H9 (cell line): Measurements from ENCODE around the gene HUS1B. TPM values are rescaled to one million over a fixed set of nuclear protein-coding genes. Genes with fewer than 3 reads are reported as not detected.

Source experiments
- DNase-seq: peaks from one replicate; pipeline ENCODE4 v3.0.0-alpha.2; 2017
- H2AFZ ChIP-seq: one replicate; pipeline ENCODE4 v1.6.1; 2013; ENCODE audit warnings: mild to moderate bottlenecking, low read length, control low read depth, moderate library complexity
- H2AK5ac ChIP-seq: 2 replicates; pipeline ENCODE4 v1.6.1; 2013; ENCODE audit warnings: low read length, control low read depth, mixed read lengths; ENCODE audit not compliant: insufficient read length
- H2BK120ac ChIP-seq: one replicate; pipeline ENCODE4 v1.6.1; 2013; ENCODE audit warnings: low read depth, mild to moderate bottlenecking, low read length, control low read depth, inconsistent platforms; ENCODE audit not compliant: poor library complexity, severe bottlenecking
- H2BK12ac ChIP-seq: 2 replicates; pipeline ENCODE4 v1.6.1; 2013; ENCODE audit warnings: low read length, control low read depth, mixed read lengths, low read depth; ENCODE audit not compliant: insufficient read length
- H2BK15ac ChIP-seq: 2 replicates; pipeline ENCODE4 v1.6.1; 2013; ENCODE audit warnings: low read depth, low read length, control low read depth
- H2BK20ac ChIP-seq: one replicate; pipeline ENCODE4 v1.6.1; 2013; ENCODE audit warnings: low read depth, mild to moderate bottlenecking, low read length, control low read depth, inconsistent platforms; ENCODE audit not compliant: poor library complexity, severe bottlenecking
- H2BK5ac ChIP-seq: 2 replicates; pipeline ENCODE4 v1.6.1; 2013; ENCODE audit warnings: low read length, control low read depth, mixed read lengths; ENCODE audit not compliant: insufficient read length
- H3K14ac ChIP-seq: 2 replicates; pipeline ENCODE4 v1.6.1; 2013; ENCODE audit warnings: low read length, control low read depth; ENCODE audit not compliant: insufficient read depth
- H3K18ac ChIP-seq: 2 replicates; pipeline ENCODE4 v1.6.1; 2013; ENCODE audit warnings: low read depth, mild to moderate bottlenecking, mixed read lengths, low read length, control low read depth; ENCODE audit not compliant: insufficient read length
- H3K23ac ChIP-seq: 2 replicates; pipeline ENCODE4 v1.6.1; 2013; ENCODE audit warnings: low read length, control low read depth, mixed read lengths, low read depth; ENCODE audit not compliant: insufficient read length
- H3K23me2 ChIP-seq: 2 replicates; pipeline ENCODE4 v1.6.1; 2013; ENCODE audit warnings: low read depth, mild to moderate bottlenecking, mixed read lengths, low read length, control low read depth; ENCODE audit not compliant: insufficient read length, poor library complexity, severe bottlenecking
- H3K27ac ChIP-seq: 2 replicates; pipeline ENCODE4 v1.5.1; 2013; ENCODE audit warnings: low read length, control low read depth, mixed read lengths, low read depth; ENCODE audit not compliant: insufficient read length
- H3K27me3 ChIP-seq: 2 replicates; pipeline ENCODE4 v1.6.1; 2013; ENCODE audit warnings: low read length, control low read depth, inconsistent platforms; ENCODE audit not compliant: insufficient read depth
- H3K4ac ChIP-seq: 2 replicates; pipeline ENCODE4 v1.6.1; 2013; ENCODE audit warnings: low read depth, mild to moderate bottlenecking, control low read depth, inconsistent platforms, low read length, moderate library complexity
- H3K4me1 ChIP-seq: 2 replicates; pipeline ENCODE4 v1.6.1; 2013; ENCODE audit warnings: low read length, control low read depth, inconsistent platforms; ENCODE audit not compliant: insufficient read depth
- H3K4me2 ChIP-seq: 2 replicates; pipeline ENCODE4 v1.6.1; 2013; ENCODE audit warnings: low read length, control low read depth, mixed read lengths; ENCODE audit not compliant: insufficient read length, insufficient read depth
- H3K56ac ChIP-seq: 2 replicates; pipeline ENCODE4 v1.6.1; 2013; ENCODE audit warnings: low read depth, mild to moderate bottlenecking, mixed read lengths, low read length, control low read depth; ENCODE audit not compliant: insufficient read length
- H3K79me1 ChIP-seq: 2 replicates; pipeline ENCODE4 v1.6.1; 2013; ENCODE audit warnings: low read depth, mild to moderate bottlenecking, moderate library complexity, low read length, control low read depth, inconsistent platforms; ENCODE audit not compliant: insufficient read depth, poor library complexity, severe bottlenecking
- H3K79me2 ChIP-seq: 2 replicates; pipeline ENCODE4 v1.6.1; 2013; ENCODE audit warnings: low read length, control low read depth, inconsistent platforms; ENCODE audit not compliant: insufficient read depth
- H3K9ac ChIP-seq: 2 replicates; pipeline ENCODE4 v1.6.1; 2013; ENCODE audit warnings: low read length, control low read depth, mixed read lengths; ENCODE audit not compliant: insufficient read length; ENCODE audit errors: extremely low read depth
- H3K9me3 ChIP-seq: one replicate; pipeline ENCODE4 v1.6.1; 2013; ENCODE audit warnings: low read depth, low read length, inconsistent platforms; ENCODE audit not compliant: control insufficient read depth
- H3T11ph ChIP-seq: one replicate; pipeline ENCODE4 v1.6.1; 2013; ENCODE audit warnings: mild to moderate bottlenecking, low read length, control low read depth, inconsistent platforms
- H4K20me1 ChIP-seq: one replicate; pipeline ENCODE4 v1.6.1; 2013; ENCODE audit not compliant: control insufficient read depth, insufficient read length, insufficient read depth
- H4K5ac ChIP-seq: 2 replicates; pipeline ENCODE4 v1.6.1; 2013; ENCODE audit warnings: low read depth, mild to moderate bottlenecking, mixed read lengths, low read length, control low read depth; ENCODE audit not compliant: insufficient read length
- H4K8ac ChIP-seq: replicated peaks from 2 replicates; pipeline ENCODE4 v1.6.1; 2013; ENCODE audit warnings: low read length, control low read depth, mixed read lengths, low read depth; ENCODE audit not compliant: insufficient read length
- H4K91ac ChIP-seq: 2 replicates; pipeline ENCODE4 v1.6.1; 2013; ENCODE audit warnings: low read depth, mild to moderate bottlenecking, moderate library complexity, mixed read lengths, low read length, control low read depth; ENCODE audit not compliant: insufficient read length
- H3K27ac Mint-ChIP-seq, 3 experiments: 2 replicates in 2 of 3; 3 replicates in 1 of 3; pipeline ENCODE4 v1.8.0; 2020 to 2021; ENCODE audit warnings: mixed read lengths in 3 of 3, mild to moderate bottlenecking in 1 of 3, moderate library complexity in 1 of 3
- H3K27me3 Mint-ChIP-seq: 2 replicates; pipeline ENCODE4 v1.8.0; 2021; ENCODE audit warnings: low read depth, mild to moderate bottlenecking, moderate library complexity, mixed read lengths
- H3K36me3 Mint-ChIP-seq, 3 experiments: 2 replicates in 2 of 3; 3 replicates in 1 of 3; pipeline ENCODE4 v1.8.0; 2020 to 2021; ENCODE audit warnings: low read depth in 3 of 3, mixed read lengths in 3 of 3; ENCODE audit not compliant: insufficient read depth in 1 of 3
- H3K4me1 Mint-ChIP-seq, 2 experiments: 2 replicates each; pipeline ENCODE4 v1.8.0; 2020; ENCODE audit warnings: mixed read lengths in 2 of 2
- H3K4me3 Mint-ChIP-seq, 2 experiments: 2 replicates in 1 of 2; 3 replicates in 1 of 2; pipeline ENCODE4 v1.8.0; 2020 to 2021; ENCODE audit warnings: mild to moderate bottlenecking in 2 of 2, mixed read lengths in 2 of 2, moderate library complexity in 1 of 2
- H3K9me3 Mint-ChIP-seq, 2 experiments: 2 replicates in 1 of 2; 3 replicates in 1 of 2; pipeline ENCODE4 v1.8.0; 2020; ENCODE audit warnings: mild to moderate bottlenecking in 2 of 2, mixed read lengths in 2 of 2, moderate library complexity in 1 of 2
- WGBS: extraction: QIAGEN DNeasy Blood & Tissue Kit; methylation state at CpG from one replicate; pipeline ENCODE4 v1.1.7; 2013; ENCODE audit warnings: missing lambda C conversion rate, low lambda C conversion rate, mixed read lengths; ENCODE audit not compliant: insufficient read length; ENCODE audit errors: extremely low coverage; 5-methylcytosine and 5-hydroxymethylcytosine counted together
- total RNA-seq: library from RNA; stranded (reverse); gene quantifications from 2 replicates; pipeline ENCODE4 v1.2.1, GENCODE V29; 2021
- TF ChIP-seq, protein P1 (sequence below): fragments of 200-600 bp; sonication (generic); conservative IDR thresholded peaks from 3 replicates; pipeline ENCODE4 v1.8.0; 2021; ENCODE audit warnings: antibody characterized with exemption, mild to moderate bottlenecking

Gene HUS1B
- total RNA-seq, 1 experiment from 2014 or later = 0.96 TPM

DNA sequence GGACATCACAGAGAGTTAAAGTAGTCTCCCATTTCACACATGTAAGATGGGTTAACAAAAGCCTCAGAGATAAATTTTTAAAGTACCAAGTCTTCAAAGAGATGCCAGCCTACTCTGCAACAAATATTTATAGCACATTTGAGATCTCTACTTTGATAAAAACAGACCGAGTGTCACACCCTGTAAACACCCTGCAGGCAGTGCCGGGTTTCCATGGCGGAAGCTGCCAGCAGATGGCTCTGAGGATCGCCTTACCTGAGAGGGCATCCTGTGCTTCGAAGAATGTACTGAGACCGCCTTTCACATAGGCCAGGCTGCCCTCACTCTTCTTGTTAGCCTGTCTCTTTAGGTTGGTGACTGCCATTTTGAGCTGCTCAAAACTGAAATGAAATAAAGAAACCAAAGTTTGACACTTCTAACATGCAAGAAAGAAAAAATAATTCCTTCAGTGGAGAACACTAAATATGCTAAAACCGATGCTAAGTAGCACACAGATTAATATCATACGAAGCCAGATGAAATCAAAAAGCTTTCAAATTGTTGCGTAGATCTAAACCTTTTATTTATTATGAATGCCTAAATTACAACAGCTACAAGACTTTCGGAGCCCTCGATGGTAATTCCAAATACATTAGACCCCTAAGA is 39.3 kb downstream of the HUS1B start:
- no peak overlapping the region for H3K27ac ChIP-seq
- TF ChIP-seq, protein P1, sequence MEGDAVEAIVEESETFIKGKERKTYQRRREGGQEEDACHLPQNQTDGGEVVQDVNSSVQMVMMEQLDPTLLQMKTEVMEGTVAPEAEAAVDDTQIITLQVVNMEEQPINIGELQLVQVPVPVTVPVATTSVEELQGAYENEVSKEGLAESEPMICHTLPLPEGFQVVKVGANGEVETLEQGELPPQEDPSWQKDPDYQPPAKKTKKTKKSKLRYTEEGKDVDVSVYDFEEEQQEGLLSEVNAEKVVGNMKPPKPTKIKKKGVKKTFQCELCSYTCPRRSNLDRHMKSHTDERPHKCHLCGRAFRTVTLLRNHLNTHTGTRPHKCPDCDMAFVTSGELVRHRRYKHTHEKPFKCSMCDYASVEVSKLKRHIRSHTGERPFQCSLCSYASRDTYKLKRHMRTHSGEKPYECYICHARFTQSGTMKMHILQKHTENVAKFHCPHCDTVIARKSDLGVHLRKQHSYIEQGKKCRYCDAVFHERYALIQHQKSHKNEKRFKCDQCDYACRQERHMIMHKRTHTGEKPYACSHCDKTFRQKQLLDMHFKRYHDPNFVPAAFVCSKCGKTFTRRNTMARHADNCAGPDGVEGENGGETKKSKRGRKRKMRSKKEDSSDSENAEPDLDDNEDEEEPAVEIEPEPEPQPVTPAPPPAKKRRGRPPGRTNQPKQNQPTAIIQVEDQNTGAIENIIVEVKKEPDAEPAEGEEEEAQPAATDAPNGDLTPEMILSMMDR = peak; percentile 63

More for the DNA sequence above, 39.3 kb downstream of the HUS1B start:
- Histone ChIP-seq H2BK120ac (no peak overlapping the region), H3K23me2 (no peaks in the 10 kb centered on the region), H2BK12ac (no peak overlapping the region), H3K79me2 (no peaks in the 10 kb centered on the region), H3K18ac (no peak overlapping the region), H2BK15ac (no peak overlapping the region), H4K20me1 (no peaks in the 10 kb centered on the region), H2BK5ac (no peak overlapping the region), H4K8ac (no peak overlapping the region), H2AK5ac (no peak overlapping the region), H3T11ph (no peak overlapping the region), H4K91ac (no peak overlapping the region), H3K27me3 (no peaks in the 10 kb centered on the region), H3K9me3 (no peaks in the 10 kb centered on the region), H3K4me1 (no peaks in the 10 kb centered on the region; the same call in 1 of the 2 replicates), H3K23ac (no peak overlapping the region), H3K14ac (no peak overlapping the region), H2BK20ac (no peak overlapping the region), H3K4ac (no peak overlapping the region), H3K4me2 (no peak overlapping the region), H3K9ac (no peak overlapping the region), H4K5ac (no peak overlapping the region), H2AFZ (no peak overlapping the region), H3K79me1 (no peaks in the 10 kb centered on the region), H3K56ac (no peak overlapping the region)
- WGBS = no CpG with 5 or more reads among the region's 11 CpGs
- no peak overlapping the region for H3K27ac Mint-ChIP-seq
- peaks cover 5% of the 10 kb centered on the region in 2 experiments; a peak in 3 of 4 replicates for H3K4me1 Mint-ChIP-seq
- no peak overlapping the region; a peak in 1 of 5 replicates for H3K4me3 Mint-ChIP-seq
- no peaks in the 10 kb centered on the region for H3K27me3 Mint-ChIP-seq
- H3K9me3 Mint-ChIP-seq = no peaks in the 10 kb centered on the region; a peak in 1 of 5 replicates
- peaks cover 14 to 41% (median 34%) of the 10 kb centered on the region in 3 experiments for H3K36me3 Mint-ChIP-seq
- peak; percentile 65 for DNase-seq
